Frontal cortex (tissue), 4 donors: ENCODE data around the gene ACADVL. TPM values are rescaled to one million over a fixed set of nuclear protein-coding genes. Genes with fewer than 3 reads are reported as not detected.
"Not testable (repeated sequence)": the region's sequence is repeated elsewhere in the genome, so short reads cannot be mapped to it uniquely, and the experiment has no call there.

Experiments
- DNase-seq, 2 donors: peaks; one replicate each; pipeline ENCODE4 v3.0.0; 2012; ENCODE audit warnings: low spot score in 2 of 2
- FAIRE-seq: peaks from 2 replicates; lab custom pipeline; 2012; peaks lifted over from hg19 to GRCh38; lab: Jason Lieb, UNC
- total RNA-seq: library from RNA; depleted of rRNA; stranded (reverse); fragments of >200 nt; gene quantifications from one replicate; pipeline ENCODE4 v1.2.3, GENCODE V29; 2014
- donor health status: control.
- donor health status: control.
- donor health status: control.

Gene ACADVL
- total RNA-seq: 65.6 TPM

GRCh38 chr17:7219812-7220592 is at the start of gene ACADVL, which contains the start of gene DLG4:
TSS of gene ACADVL (plus strand) at chr17:7219938. CDS start at chr17:7219985, 47 bp downstream.
TSS of gene DLG4 (minus strand) at chr17:7219836.
- DNase-seq (peak; percentile 90 to 95), FAIRE-seq (no peak)

DNA sequence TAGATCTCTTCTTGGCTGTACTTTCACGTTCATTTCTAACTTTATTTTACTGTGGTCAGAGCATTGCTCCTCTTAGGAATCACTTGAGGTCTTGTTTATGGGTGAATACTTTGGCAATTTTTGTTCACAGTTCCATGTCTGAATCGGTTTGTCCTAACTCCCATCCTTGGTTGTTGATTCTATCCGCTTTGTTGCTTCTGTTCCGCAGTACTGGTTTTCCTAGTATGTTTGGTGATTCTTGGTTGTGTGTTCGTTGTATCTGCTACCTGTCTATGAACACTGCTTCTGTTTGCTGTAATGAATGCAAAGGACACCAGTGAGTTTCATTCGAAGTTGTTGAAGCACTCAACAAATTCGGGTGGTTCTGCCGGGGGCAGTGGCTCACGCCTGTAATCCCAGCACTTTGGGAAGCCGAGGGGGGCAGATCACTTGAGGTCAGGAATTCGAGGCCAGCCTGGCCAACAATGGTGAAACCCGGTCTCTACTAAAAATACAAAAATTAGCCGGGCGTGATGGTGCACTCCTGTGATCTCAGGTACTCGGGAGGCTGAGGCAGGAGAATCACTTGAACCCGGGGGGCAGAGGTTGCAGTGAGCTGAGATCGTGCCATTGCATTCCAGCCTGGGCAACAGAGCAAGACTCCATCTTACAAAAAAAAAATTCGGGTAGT is 47.1 kb upstream of the ACADVL start:
- not testable (repeated sequence) for FAIRE-seq, DNase-seq

GRCh38 chr17:7173687-7174602 is 45.8 kb upstream of the ACADVL start:
- FAIRE-seq: no peak
- DNase-seq: peak in 1 of 2 donors; percentile 59

DNA sequence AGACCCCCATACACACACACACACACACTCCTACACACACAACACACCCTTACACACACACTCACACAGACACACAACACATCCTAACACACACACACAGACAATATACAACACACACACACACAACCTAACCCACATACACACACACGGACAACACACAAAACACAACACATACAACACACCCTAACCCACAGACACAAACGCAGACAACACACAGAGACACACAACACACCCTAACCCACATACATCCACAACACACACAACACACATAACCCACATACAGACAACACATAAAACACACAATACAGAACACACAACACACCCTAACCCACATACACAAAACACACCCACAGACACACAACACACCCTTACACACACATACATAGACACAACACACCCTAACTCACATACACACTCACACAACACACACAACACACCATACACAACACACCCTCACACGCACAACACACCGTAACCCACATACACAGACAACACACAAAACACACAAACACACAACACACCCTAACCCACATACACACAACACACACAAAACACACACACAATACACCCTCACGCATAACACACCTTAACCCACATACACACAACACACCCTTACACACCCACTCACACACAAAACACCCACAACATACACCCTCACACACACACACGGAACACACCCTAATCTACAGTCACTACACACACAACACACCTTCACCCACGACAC is 45.0 kb upstream of the ACADVL start:
- DNase-seq (no peak), FAIRE-seq (no peak)

- DNase-seq (no peak), FAIRE-seq (no peak)
Observed at GRCh38 chr17:7175330-7175733, 44.4 kb upstream of the ACADVL start.

- no peak for FAIRE-seq
Observed at GRCh38 chr17:7176107-7176840, 43.5 kb upstream of the ACADVL start.

GRCh38 chr17:7176841-7177190 is 42.9 kb upstream of the ACADVL start:
- DNase-seq (no peak), FAIRE-seq (no peak)

More at GRCh38 chr17:7176107-7176840, 43.5 kb upstream of the ACADVL start:
- DNase-seq: no peak

GRCh38 chr17:7177191-7177953 is 42.4 kb upstream of the ACADVL start:
- FAIRE-seq: no peak

GRCh38 chr17:7177954-7178477 is 41.7 kb upstream of the ACADVL start:
- DNase-seq: peak in 1 of 2 donors; percentile 44

More at GRCh38 chr17:7177191-7177953, 42.4 kb upstream of the ACADVL start:
- peak; percentile 72 to 84 for DNase-seq

GRCh38 chr17:7178973-7179316 is 40.8 kb upstream of the ACADVL start:
- FAIRE-seq: no peak
- DNase-seq: no peak

More at GRCh38 chr17:7177954-7178477, 41.7 kb upstream of the ACADVL start:
- FAIRE-seq: no peak

DNA sequence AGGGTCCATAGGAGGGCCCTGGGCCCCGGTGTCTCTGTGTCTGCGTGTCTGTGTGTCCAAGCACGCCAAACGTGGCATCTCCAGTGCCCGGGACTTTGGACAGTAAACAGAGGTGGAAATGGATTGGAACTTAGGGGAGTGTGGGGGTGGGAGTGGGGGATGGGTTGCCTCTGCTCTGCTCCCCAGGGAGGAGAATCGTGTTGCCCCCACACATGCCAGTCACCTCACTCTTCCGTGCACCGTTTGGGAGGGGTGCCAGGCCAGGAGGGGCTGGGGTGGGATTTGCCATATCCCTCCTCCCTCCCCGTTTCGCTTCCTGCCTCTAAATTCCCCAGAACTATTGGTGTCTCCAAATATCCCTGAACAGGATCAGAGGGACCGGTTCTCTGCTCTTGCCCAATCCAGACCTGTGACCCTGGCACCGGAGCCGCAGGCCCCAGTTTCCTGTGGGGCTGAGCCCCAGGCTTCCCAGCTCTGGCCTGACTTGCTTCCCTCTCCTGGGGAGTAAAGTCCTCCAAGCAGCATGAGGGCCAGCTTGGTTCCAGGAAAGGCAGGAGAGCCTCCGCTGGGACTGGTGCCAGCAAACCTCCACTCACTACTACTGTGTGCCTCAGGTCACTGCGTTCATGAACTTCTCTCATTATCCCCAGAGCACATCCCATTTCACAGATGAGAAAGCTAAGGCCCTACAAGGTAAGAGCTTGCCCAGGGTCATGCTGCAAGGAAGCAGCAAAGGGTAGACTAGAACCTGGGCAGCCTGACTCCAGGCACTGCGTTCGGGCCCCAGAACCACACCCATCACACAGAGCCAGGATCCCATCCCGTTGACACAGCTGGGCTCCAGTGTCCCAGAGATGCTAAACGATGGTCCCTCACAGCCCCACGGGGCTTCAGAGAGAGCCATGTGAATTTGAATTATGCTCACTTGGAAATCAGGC is 40.2 kb upstream of the ACADVL start, which contains the start of gene ASGR1:
Gene ASGR1 (minus strand): TSS at position 54 of the 938 bp plus-strand sequence. CDS start 807 bp downstream, outside the sequence.
- FAIRE-seq (no peak), DNase-seq (no peak)

- not testable (repeated sequence) for DNase-seq, FAIRE-seq
Observed at GRCh38 chr17:7182101-7182500, 37.6 kb upstream of the ACADVL start.

DNA sequence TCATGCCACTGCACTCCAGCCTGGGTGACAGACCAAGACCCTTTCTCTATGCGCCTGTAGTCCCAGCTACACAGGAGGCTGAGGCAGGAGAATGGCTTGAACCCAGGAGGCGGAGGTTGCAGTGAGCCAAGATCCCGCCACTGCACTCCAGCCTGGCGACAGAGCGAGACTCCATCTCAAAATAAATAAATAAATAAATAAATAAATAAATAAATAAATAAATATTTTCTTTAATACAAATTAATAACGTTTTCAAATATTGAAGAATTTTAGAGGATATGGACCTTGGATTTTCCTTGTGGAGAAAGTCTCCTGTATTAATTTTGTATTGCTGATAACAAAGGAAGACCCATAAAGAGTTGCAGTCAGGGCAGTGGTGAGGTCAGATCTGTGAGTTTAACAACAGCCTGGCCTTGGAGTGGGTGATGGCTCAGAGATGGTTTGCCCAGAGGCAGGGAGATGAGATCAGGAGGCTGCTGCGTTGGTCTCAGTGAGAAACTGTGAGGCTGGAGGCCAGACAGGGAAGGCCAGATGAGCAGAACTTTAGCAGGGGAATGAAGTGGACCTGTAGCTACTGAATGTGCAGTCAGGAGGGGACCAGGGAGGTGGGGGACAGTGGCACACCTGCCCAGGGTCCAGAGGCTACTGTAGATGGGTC is 36.2 kb upstream of the ACADVL start:
- no peak for DNase-seq
- FAIRE-seq: no peak

GRCh38 chr17:7184091-7184488 is 35.6 kb upstream of the ACADVL start:
- DNase-seq (no peak), FAIRE-seq (no peak)

DNA sequence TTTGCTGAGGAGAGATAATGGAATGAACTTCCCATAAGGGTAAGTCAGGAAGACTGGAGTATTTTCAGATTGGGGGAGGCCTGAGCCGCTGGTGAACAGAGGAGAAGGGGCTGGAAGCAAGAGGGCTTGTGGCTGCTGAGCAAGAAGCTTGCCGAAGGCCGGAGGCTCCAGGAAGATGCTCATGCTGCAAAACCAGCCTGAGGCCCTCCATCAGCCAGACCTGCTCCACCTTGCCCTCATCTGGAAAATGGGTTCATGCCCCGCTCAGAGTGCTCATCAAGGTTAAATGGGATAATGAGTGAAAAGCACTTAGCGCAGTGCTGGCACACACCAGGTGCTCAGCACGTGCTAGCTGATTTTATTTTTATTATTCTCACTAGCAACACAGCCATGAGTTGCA is 35.1 kb upstream of the ACADVL start:
- no peak for FAIRE-seq

GRCh38 chr17:7186241-7186640 is 33.5 kb upstream of the ACADVL start:
- FAIRE-seq: no peak
- DNase-seq: no peak

More for the DNA sequence above, 35.1 kb upstream of the ACADVL start:
- DNase-seq: no peak
